HFF-Myc (cell line): ENCODE results near the gene LMX1A.

Source experiments
- DNase-seq: peaks from one replicate; pipeline ENCODE4 v3.0.0-alpha.2; 2011; ENCODE audit warnings: low read depth; ENCODE audit errors: extremely low read depth
- H3K4me3 ChIP-seq: replicated peaks from 2 replicates; pipeline ENCODE4 v1.5.1; 2011; ENCODE audit warnings: low read depth, mild to moderate bottlenecking, control low read depth, low read length
- CTCF ChIP-seq: IDR thresholded peaks from 2 replicates; pipeline ENCODE4 v1.5.1; 2012; ENCODE audit warnings: mild to moderate bottlenecking, low read depth, low read length, control low read depth; ENCODE audit errors: missing control alignments

Gene LMX1A

GRCh38 chr1:165217958-165218357 lies 138.6 kb downstream of the LMX1A start:
- DNase-seq: no peak
- TF ChIP-seq CTCF: no peak
- no peak overlapping the region for H3K4me3 ChIP-seq

GRCh38 chr1:165216254-165216653 lies 140.3 kb downstream of the LMX1A start:
- TF ChIP-seq CTCF: no peak
- H3K4me3 ChIP-seq: no peak overlapping the region
- no peak for DNase-seq

- TF ChIP-seq CTCF: no peak
- H3K4me3 ChIP-seq: no peak overlapping the region
- no peak for DNase-seq
These were observed 140.8 kb downstream of the LMX1A start for GRCh38 chr1:165215676-165216075.

- no peak overlapping the region for H3K4me3 ChIP-seq
- TF ChIP-seq CTCF: no peak
- DNase-seq: no peak
These were observed 144.3 kb downstream of the LMX1A start for GRCh38 chr1:165212229-165212628.

- TF ChIP-seq CTCF: no peak
- no peak for DNase-seq
- no peak overlapping the region for H3K4me3 ChIP-seq
These were observed 148.5 kb downstream of the LMX1A start for GRCh38 chr1:165207853-165208515.

GRCh38 chr1:165205145-165205544 lies 151.4 kb downstream of the LMX1A start:
- no peak overlapping the region for H3K4me3 ChIP-seq
- DNase-seq: no peak
- no peak for TF ChIP-seq CTCF

- DNase-seq: no peak
- no peak overlapping the region for H3K4me3 ChIP-seq
- no peak for TF ChIP-seq CTCF
These were observed 152.0 kb downstream of the LMX1A start for GRCh38 chr1:165204548-165204947.
